VCaP (cell line): ENCODE results near the gene DTNB.
"Not testable (repeated sequence)": the region's sequence is repeated elsewhere in the genome, so short reads cannot be mapped to it uniquely, and the experiment has no call there.

Experiments used
- H3K27ac ChIP-seq: fragments of 450-650 bp; 2 replicates; pipeline ENCODE4 v1.5.1; 2017
- CTCF ChIP-seq: fragments of 450-650 bp; conservative IDR thresholded peaks from 2 replicates; pipeline ENCODE4 v1.5.1; 2017; ENCODE audit warnings: mild to moderate bottlenecking, moderate library complexity

Gene DTNB

GRCh38 chr2:25417715-25418369, 255.5 kb downstream of the DTNB start:
- TF ChIP-seq CTCF: no peak
- H3K27ac ChIP-seq: no peak overlapping the region

- H3K27ac ChIP-seq: no peak overlapping the region
- TF ChIP-seq CTCF: no peak
Observed at GRCh38 chr2:25416674-25417073, 256.7 kb downstream of the DTNB start.

- H3K27ac ChIP-seq: no peak overlapping the region
- no peak for TF ChIP-seq CTCF
Observed at GRCh38 chr2:25414781-25415180, 258.6 kb downstream of the DTNB start.

- not testable (repeated sequence) for H3K27ac ChIP-seq
Observed at GRCh38 chr2:25413409-25413808, 260.0 kb downstream of the DTNB start.

- no peak for TF ChIP-seq CTCF
- no peak overlapping the region for H3K27ac ChIP-seq
Observed at GRCh38 chr2:25411753-25412152, 261.6 kb downstream of the DTNB start.

- H3K27ac ChIP-seq: no peak overlapping the region
Observed at GRCh38 chr2:25411281-25411680, 262.1 kb downstream of the DTNB start.

GRCh38 chr2:25410370-25410769, 263.0 kb downstream of the DTNB start:
- no peak for TF ChIP-seq CTCF
- H3K27ac ChIP-seq: no peak overlapping the region

More at GRCh38 chr2:25411281-25411680, 262.1 kb downstream of the DTNB start:
- TF ChIP-seq CTCF: no peak

GRCh38 chr2:25409468-25409867, 263.9 kb downstream of the DTNB start:
- no peak for TF ChIP-seq CTCF

More at GRCh38 chr2:25409468-25409867, 263.9 kb downstream of the DTNB start:
- H3K27ac ChIP-seq: no peak overlapping the region
